ENCODE results near the gene JMJD4. TPM values are rescaled to one million over a fixed set of nuclear protein-coding genes. Genes with fewer than 3 reads are reported as not detected.

The JMJD4 gene
- total RNA-seq, 4 donors from 2014 or later, result 33.4 to 45.3 (median 40.6) TPM

GRCh38 chr1:227732586-227733308, 2.4 kb downstream of the JMJD4 start:
- no peak for TF ChIP-seq EP300 (IDR thresholded peaks at IDR 0.05)
- TF ChIP-seq CTCF (IDR thresholded peaks at IDR 0.05), result no peak
- TF ChIP-seq POLR2A (IDR thresholded peaks at IDR 0.05), result no peak
- no peak for DNase-seq (ENCODE audit: low spot score in 2 of 2)
- Histone ChIP-seq H3K9me3 (no peaks in the 10 kb centered on the region), H3K4me3 (no peak overlapping the region), H3K36me3 (peaks cover 0 to 33% (median 0%) of the 10 kb centered on the region in 3 donors), H3K27me3 (no peaks in the 10 kb centered on the region), H3K27ac (no peak overlapping the region), H3K4me1 (peaks cover 0 to 65% (median 32%) of the 10 kb centered on the region in 4 donors)
- 88 to 91% methylated on average over 15 of the region's 18 CpGs for WGBS, 2 donors

GRCh38 chr1:227731696-227732585, 3.2 kb downstream of the JMJD4 start:
- peaks cover 0 to 62% (median 34%) of the 10 kb centered on the region in 4 donors for H3K4me1 ChIP-seq
- H3K4me3 ChIP-seq, result no peak overlapping the region
- no peak for DNase-seq (ENCODE audit: low spot score in 2 of 2)
- peak overlapping the region in 1 of 4 donors; percentile 80 for H3K27ac ChIP-seq
- 95 to 96% methylated on average over 15 to 19 of the region's 19 CpGs for WGBS, 2 donors
- TF ChIP-seq EP300 (IDR thresholded peaks at IDR 0.05) (no peak), CTCF (IDR thresholded peaks at IDR 0.05) (no peak), POLR2A (IDR thresholded peaks at IDR 0.05) (no peak)
- H3K36me3 ChIP-seq, result peaks cover 0 to 33% (median 0%) of the 10 kb centered on the region in 3 donors
- no peaks in the 10 kb centered on the region for H3K27me3 ChIP-seq
- H3K9me3 ChIP-seq, result no peaks in the 10 kb centered on the region

GRCh38 chr1:227731241-227731677, 3.8 kb downstream of the JMJD4 start:
- peaks cover 0 to 55% (median 31%) of the 10 kb centered on the region in 4 donors for H3K4me1 ChIP-seq
- no peaks in the 10 kb centered on the region for H3K9me3 ChIP-seq
- H3K27ac ChIP-seq, result peak overlapping the region in 1 of 4 donors; percentile 80
- H3K4me3 ChIP-seq, result no peak overlapping the region
- WGBS, 2 donors, result 71 to 85% methylated on average over 11 of the region's 11 CpGs
- TF ChIP-seq POLR2A (IDR thresholded peaks at IDR 0.05), result no peak
- peaks cover 0 to 33% (median 0%) of the 10 kb centered on the region in 3 donors for H3K36me3 ChIP-seq
- H3K27me3 ChIP-seq, result no peaks in the 10 kb centered on the region
- DNase-seq (ENCODE audit: low spot score in 2 of 2), result no peak

GRCh38 chr1:227730630-227731151, 4.4 kb downstream of the JMJD4 start:
- 50 to 66% methylated on average over 12 of the region's 16 CpGs for WGBS, 2 donors
- peaks cover 0 to 50% (median 25%) of the 10 kb centered on the region in 4 donors for H3K4me1 ChIP-seq
- H3K27me3 ChIP-seq, result no peaks in the 10 kb centered on the region
- H3K4me3 ChIP-seq, result no peak overlapping the region
- TF ChIP-seq POLR2A (IDR thresholded peaks at IDR 0.05), result no peak
- TF ChIP-seq CTCF (IDR thresholded peaks at IDR 0.05), result peak in 1 of 5 experiments; percentile 1
- no peak for DNase-seq (ENCODE audit: low spot score in 2 of 2)
- H3K9me3 ChIP-seq, result no peaks in the 10 kb centered on the region
- H3K36me3 ChIP-seq, result peaks cover 0 to 33% (median 0%) of the 10 kb centered on the region in 3 donors
- peak overlapping the region in 1 of 4 donors; percentile 80 for H3K27ac ChIP-seq

- peaks cover 0 to 33% (median 0%) of the 10 kb centered on the region in 3 donors for H3K36me3 ChIP-seq
- peak in 1 of 2 donors; percentile 64 for DNase-seq (ENCODE audit: low spot score in 2 of 2)
- H3K27ac ChIP-seq, result peak overlapping the region in 2 of 4 donors; percentile 8 to 80
- no peaks in the 10 kb centered on the region for H3K27me3 ChIP-seq
- TF ChIP-seq EP300 (IDR thresholded peaks at IDR 0.05) (no peak), POLR2A (IDR thresholded peaks at IDR 0.05) (no peak), CTCF (IDR thresholded peaks at IDR 0.05) (peak; percentile 62 to 68 (median 66))
- no peak overlapping the region for H3K4me3 ChIP-seq
- H3K9me3 ChIP-seq, result no peaks in the 10 kb centered on the region
- WGBS, 2 donors, result 37 to 46% methylated on average over 13 of the region's 13 CpGs
- peaks cover 0 to 49% (median 25%) of the 10 kb centered on the region in 4 donors for H3K4me1 ChIP-seq
These were observed 5.0 kb downstream of the JMJD4 start for GRCh38 chr1:227729881-227730629.

All from tibial nerve (tissue), 4 donors.